Subcutaneous adipose tissue (tissue), 4 donors: ENCODE data around the gene SPRY2. TPM values are rescaled to one million over a fixed set of nuclear protein-coding genes. Genes with fewer than 3 reads are reported as not detected.

ENCODE experiments used
- CTCF ChIP-seq: fragments of 450-650 bp; IDR thresholded peaks from one replicate; pipeline ENCODE4 v1.5.1; 2016; ENCODE audit warnings: low read depth, mild to moderate bottlenecking, control low read depth, antibody characterized with exemption, moderate library complexity
- total RNA-seq, 4 donors: library from RNA; depleted of rRNA; stranded (reverse); fragments of >200 nt; gene quantifications; one replicate each; pipeline ENCODE4 v1.1.0, GENCODE V29; 2016

The SPRY2 gene
- total RNA-seq, 4 donors from 2014 or later = 48.3 to 84.9 (median 68.0) TPM

DNA sequence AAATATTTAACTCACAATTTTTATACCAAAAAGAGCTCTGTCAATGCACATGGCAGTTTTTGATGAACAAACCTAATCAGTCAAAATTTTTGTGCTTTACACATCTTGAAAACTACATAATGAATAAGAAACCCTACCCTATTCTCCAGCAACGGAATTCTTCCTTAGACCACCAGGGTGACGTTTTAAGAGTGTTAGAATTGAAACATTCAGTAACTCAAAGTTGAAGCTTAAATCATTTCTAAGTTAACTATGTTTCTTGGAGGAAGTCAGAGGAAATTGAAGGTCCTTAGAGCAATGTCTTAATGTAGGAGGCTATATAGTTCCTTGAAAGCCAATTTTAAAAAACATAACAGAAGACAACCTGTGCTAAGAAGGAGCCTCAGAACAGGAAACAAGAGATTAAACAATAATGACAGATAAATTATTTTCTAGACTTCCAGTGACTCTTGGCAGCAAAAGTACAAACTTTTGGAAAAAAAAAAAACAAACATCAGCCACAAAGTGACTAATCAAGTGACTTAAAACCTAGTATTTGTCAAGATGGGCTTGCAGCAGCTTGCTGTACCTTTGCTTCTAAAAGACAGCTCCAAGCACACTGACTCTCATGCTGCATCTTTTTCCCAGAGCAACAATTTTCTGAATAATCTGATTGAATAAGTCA is 6.2 kb downstream of the SPRY2 start:
- TF ChIP-seq CTCF = no peak

- no peak for TF ChIP-seq CTCF
These were observed 8.9 kb downstream of the SPRY2 start for GRCh38 chr13:80331984-80332383.

DNA sequence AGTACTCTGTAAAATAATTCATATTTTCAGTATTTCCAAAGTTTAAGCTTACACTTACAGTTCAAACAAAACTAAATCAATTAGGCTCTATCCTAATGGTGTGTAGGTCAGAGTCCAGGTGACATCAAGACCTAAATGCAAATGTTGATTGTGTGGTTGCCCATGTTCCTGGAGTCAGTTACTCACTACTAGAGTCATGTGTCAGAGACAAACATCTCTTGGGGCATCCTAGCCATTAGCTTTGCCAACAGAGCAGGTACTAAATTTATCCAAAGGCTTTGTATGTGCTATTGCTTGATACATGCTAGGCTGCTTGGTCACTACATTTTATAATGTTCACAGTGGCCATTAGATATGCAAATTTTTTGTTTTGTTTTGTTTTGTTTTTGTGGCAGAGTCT is 11.7 kb downstream of the SPRY2 start:
- TF ChIP-seq CTCF = no peak

DNA sequence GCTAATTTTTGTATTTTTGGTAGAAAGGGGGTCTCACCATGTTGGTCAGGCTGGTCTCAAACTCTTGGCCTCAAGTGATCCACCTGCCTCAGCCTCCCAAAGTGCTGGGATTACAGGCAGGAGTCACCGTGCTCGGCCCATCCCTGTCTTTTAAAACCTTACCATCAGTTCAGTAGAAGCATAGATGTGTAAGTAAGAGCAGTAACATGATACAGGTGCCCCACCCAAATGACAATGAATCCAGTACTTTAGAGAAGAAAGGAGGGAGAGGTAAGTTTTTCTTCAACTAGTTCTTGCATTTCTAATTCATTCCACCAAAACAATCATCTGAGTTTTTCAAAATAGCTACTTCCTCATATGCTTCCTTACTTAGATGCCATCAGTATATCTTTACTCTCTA is 21.9 kb downstream of the SPRY2 start:
- no peak for TF ChIP-seq CTCF

- TF ChIP-seq CTCF = no peak
These were observed 25.9 kb downstream of the SPRY2 start for GRCh38 chr13:80314711-80315653.

- no peak for TF ChIP-seq CTCF
These were observed 27.2 kb downstream of the SPRY2 start for GRCh38 chr13:80313668-80314256.

GRCh38 chr13:80312967-80313366 is 28.0 kb downstream of the SPRY2 start:
- TF ChIP-seq CTCF = no peak
